OCI-M2 (cell line): ENCODE data around the gene CEP72.
"Not testable (repeated sequence)": the region's sequence is repeated elsewhere in the genome, so short reads cannot be mapped to it uniquely, and the experiment has no call there.

Experiments
- DNase-seq: peaks from one replicate; lab custom pipeline; 2025; ENCODE audit not compliant: unreplicated experiment; lab: John Stamatoyannopoulos, UW

CEP72 gene

GRCh38 chr5:597871-598563, 14.1 kb upstream of the CEP72 start:
- DNase-seq: no peak

GRCh38 chr5:598564-598890, 13.6 kb upstream of the CEP72 start:
- DNase-seq: no peak

- no peak for DNase-seq
Observed at GRCh38 chr5:600886-601541, 11.1 kb upstream of the CEP72 start.

- no peak for DNase-seq
Observed at GRCh38 chr5:601771-602465, 10.2 kb upstream of the CEP72 start.

- DNase-seq: no peak
Observed at GRCh38 chr5:602466-603035, 9.6 kb upstream of the CEP72 start.

GRCh38 chr5:603081-603998, 8.8 kb upstream of the CEP72 start:
- no peak for DNase-seq

- DNase-seq: no peak
Observed at GRCh38 chr5:604391-604831, 7.7 kb upstream of the CEP72 start.

GRCh38 chr5:605090-605489, 7.0 kb upstream of the CEP72 start:
- DNase-seq: not testable (repeated sequence)

- DNase-seq: no peak
Observed at GRCh38 chr5:606061-606460, 6.1 kb upstream of the CEP72 start.

- DNase-seq: no peak
Observed at GRCh38 chr5:606526-607399, 5.4 kb upstream of the CEP72 start.

GRCh38 chr5:607541-608428, 4.4 kb upstream of the CEP72 start:
- no peak for DNase-seq

GRCh38 chr5:608429-609370, 3.4 kb upstream of the CEP72 start:
- DNase-seq: no peak

GRCh38 chr5:609506-609905, 2.6 kb upstream of the CEP72 start:
- no peak for DNase-seq

- DNase-seq: no peak
Observed at GRCh38 chr5:610011-610743, 2.0 kb upstream of the CEP72 start.

- DNase-seq: no peak
Observed at GRCh38 chr5:610744-611730, 1.1 kb upstream of the CEP72 start.
